ENCODE data around the gene JPH2. TPM values are rescaled to one million over a fixed set of nuclear protein-coding genes. Genes with fewer than 3 reads are reported as not detected.

Gene JPH2
- total RNA-seq, 1 donor from 2014 or later: 18.5 TPM

- no peaks in the 10 kb centered on the region for H3K4me1 ChIP-seq (ENCODE audit: insufficient read depth, low read length)
- Mint-ChIP-seq H3K9me3 (ENCODE audit: unreplicated experiment) (peaks cover 9% of the 10 kb centered on the region), H3K4me3 (ENCODE audit: unreplicated experiment) (peak overlapping the region; percentile 20), H3K27ac (ENCODE audit: unreplicated experiment) (no peak overlapping the region), H3K36me3 (ENCODE audit: low read depth, unreplicated experiment) (peaks cover 20% of the 10 kb centered on the region), H3K27me3 (ENCODE audit: low read depth, unreplicated experiment) (peaks cover 10% of the 10 kb centered on the region), H3K4me1 (ENCODE audit: low read depth, unreplicated experiment) (peaks cover 7% of the 10 kb centered on the region)
- no peaks in the 10 kb centered on the region for H3K79me2 ChIP-seq (ENCODE audit: insufficient read depth, low read length)
- H3K27me3 ChIP-seq (ENCODE audit: insufficient read depth, low read length): no peaks in the 10 kb centered on the region
- no peak for FAIRE-seq
- TF ChIP-seq EZH2 (IDR thresholded peaks at IDR 0.05; ENCODE audit: insufficient read depth, low read length): no peak
- no peak for TF ChIP-seq CTCF (IDR thresholded peaks at IDR 0.05; ENCODE audit: insufficient read depth, low read depth, low read length)
- H3K9ac ChIP-seq (ENCODE audit: low read length): no peak overlapping the region
- H4K20me1 ChIP-seq (ENCODE audit: insufficient read depth, low read length): no peaks in the 10 kb centered on the region
- H3K4me2 ChIP-seq (ENCODE audit: low read length): no peak overlapping the region
- DNase-seq (ENCODE audit: low read depth): no peak
- no peaks in the 10 kb centered on the region for H3K9me3 ChIP-seq (ENCODE audit: insufficient read depth, low read depth, low read length)
- H2AFZ ChIP-seq (ENCODE audit: low read depth, low read length): no peak overlapping the region
- H3K36me3 ChIP-seq (ENCODE audit: insufficient read depth, low read length): no peaks in the 10 kb centered on the region
- no peak overlapping the region for H3K4me3 ChIP-seq (ENCODE audit: insufficient read depth, low read depth, low read length)
- H3K27ac ChIP-seq (ENCODE audit: low read depth, low read length): no peak overlapping the region
Measured at GRCh38 chr20:44113618-44114376, 73.2 kb downstream of the JPH2 start.

GRCh38 chr20:44112889-44113617 is 73.9 kb downstream of the JPH2 start:
- Histone ChIP-seq H3K27ac (ENCODE audit: low read depth, low read length) (no peak overlapping the region), H3K4me3 (ENCODE audit: insufficient read depth, low read depth, low read length) (no peak overlapping the region), H3K4me2 (ENCODE audit: low read length) (no peak overlapping the region), H3K9ac (ENCODE audit: low read length) (no peak overlapping the region), H4K20me1 (ENCODE audit: insufficient read depth, low read length) (no peaks in the 10 kb centered on the region), H3K9me3 (ENCODE audit: insufficient read depth, low read depth, low read length) (no peaks in the 10 kb centered on the region), H3K27me3 (ENCODE audit: insufficient read depth, low read length) (no peaks in the 10 kb centered on the region), H3K36me3 (ENCODE audit: insufficient read depth, low read length) (no peaks in the 10 kb centered on the region), H2AFZ (ENCODE audit: low read depth, low read length) (no peak overlapping the region), H3K4me1 (ENCODE audit: insufficient read depth, low read length) (no peaks in the 10 kb centered on the region), H3K79me2 (ENCODE audit: insufficient read depth, low read length) (no peaks in the 10 kb centered on the region)
- DNase-seq (ENCODE audit: low read depth) (no peak), FAIRE-seq (no peak)
- peaks cover 9% of the 10 kb centered on the region for H3K9me3 Mint-ChIP-seq (ENCODE audit: unreplicated experiment)
- no peak overlapping the region for H3K4me3 Mint-ChIP-seq (ENCODE audit: unreplicated experiment)
- TF ChIP-seq EZH2 (IDR thresholded peaks at IDR 0.05; ENCODE audit: insufficient read depth, low read length) (no peak), CTCF (IDR thresholded peaks at IDR 0.05; ENCODE audit: insufficient read depth, low read depth, low read length) (no peak)
- peaks cover 11% of the 10 kb centered on the region for H3K27me3 Mint-ChIP-seq (ENCODE audit: low read depth, unreplicated experiment)
- H3K36me3 Mint-ChIP-seq (ENCODE audit: low read depth, unreplicated experiment): peaks cover 25% of the 10 kb centered on the region
- peaks cover 7% of the 10 kb centered on the region for H3K4me1 Mint-ChIP-seq (ENCODE audit: low read depth, unreplicated experiment)
- H3K27ac Mint-ChIP-seq (ENCODE audit: unreplicated experiment): no peak overlapping the region
